NCI-H146 treated with DMSO at 0.1 percent for 48 hours (cell line): Measurements from ENCODE around the gene NPTXR.
"Not testable (repeated sequence)": the region's sequence is repeated elsewhere in the genome, so short reads cannot be mapped to it uniquely, and the experiment has no call there.

Experiments
- DNase-seq: peaks from one replicate; lab custom pipeline; 2025; ENCODE audit not compliant: unreplicated experiment; lab: John Stamatoyannopoulos, UW

NPTXR gene

DNA sequence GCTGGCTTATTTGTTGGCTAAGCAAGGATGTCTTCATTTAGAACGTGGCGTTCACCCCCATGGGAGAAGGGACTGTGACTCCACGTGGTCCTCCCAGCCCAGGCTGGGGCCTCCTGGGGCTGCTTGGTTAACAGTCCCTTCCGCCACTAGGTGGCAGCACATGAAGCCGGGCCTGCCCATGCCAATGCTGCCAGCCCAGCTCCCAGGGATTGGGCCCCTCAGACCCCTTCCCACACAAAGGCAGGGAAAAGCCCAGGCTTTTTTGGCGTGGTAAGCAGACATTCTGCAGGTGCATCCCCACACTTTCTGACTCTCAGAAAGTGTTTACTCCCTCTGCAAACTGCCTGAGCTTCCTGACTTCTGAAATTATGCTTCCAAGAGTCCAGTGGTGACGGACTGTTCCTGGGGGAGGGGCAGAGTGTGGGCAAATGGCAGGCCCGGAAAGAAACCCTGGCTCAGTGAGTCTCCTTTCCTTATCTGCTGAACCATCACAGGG, 25.1 kb upstream of the NPTXR start:
- DNase-seq: no peak

DNA sequence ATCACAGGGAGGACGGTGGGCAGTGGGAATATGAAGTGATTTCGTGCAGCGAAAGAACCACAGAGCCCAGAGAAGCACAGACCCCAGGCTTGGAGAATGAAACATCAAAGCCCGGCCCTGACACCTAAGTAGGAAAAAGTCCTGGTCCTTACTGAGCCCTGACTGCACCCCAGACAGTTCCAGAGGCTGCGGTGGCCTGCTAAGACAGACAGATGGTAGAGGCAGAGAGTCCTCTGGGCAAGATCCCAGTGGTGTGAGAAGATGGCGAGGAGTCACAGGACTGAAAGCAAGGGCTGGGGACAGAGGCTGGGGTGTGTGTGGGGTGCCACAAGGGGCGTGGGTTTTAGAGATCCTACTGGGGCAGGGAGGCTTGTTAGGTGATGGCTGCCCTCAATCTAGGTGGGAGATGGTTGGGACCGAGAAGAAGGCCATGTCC, 24.5 kb upstream of the NPTXR start:
- DNase-seq: no peak

DNA sequence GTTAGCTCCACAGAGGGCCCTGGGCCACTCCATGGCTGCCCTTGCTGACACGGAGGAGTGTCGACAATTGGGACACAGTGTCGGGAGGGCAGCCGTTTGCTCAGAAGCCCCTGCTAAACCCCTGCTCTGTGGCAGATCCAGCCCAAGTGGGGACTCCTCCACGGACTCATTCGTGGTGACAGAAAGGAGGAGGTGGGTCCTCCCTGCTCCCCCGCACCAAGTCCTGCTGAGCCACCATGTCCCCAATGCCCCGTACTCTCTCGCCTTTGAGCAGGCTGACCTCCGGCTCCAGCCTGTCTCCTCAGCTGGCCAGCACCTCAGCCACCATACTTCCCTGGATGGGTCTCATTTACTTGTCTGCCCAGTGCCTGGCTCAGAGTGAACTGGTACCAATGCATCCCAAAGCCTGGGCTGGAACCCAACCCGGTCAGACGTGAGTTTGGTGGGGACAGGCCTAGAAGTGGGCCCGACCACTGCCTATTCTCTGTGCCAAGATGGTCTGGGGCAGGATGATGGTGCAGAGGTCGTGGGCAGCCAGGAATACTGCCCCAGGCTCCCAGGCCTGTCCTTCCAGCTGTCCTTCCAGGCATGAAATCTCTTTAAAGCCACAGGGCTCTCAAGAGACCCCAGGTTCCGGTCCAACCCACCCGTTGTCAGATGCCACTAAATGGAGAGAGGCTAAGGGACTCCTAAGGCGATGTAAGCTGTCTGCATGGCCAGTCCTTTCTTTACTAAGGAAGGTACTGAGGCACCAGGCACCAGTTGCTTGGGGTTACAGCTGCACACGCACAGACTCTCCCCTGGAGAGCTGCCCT, 23.9 kb upstream of the NPTXR start:
- no peak for DNase-seq

DNA sequence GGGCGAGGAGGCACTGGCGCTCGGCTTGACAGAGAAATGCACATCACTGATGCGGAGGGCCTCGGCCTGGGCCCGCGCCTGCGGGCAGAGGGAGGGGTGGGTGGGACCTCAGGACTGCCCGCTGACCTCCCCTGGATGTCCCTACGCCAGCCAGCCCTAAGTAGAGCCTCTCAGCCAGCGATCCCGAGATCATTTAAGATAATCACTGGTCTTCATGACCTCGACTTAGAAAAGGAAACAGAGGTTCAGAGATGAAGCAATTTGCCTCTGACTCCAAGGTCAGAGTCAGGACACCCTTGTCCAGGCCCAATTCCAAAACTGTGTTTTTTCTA, 23.3 kb upstream of the NPTXR start:
- DNase-seq: no peak

DNA sequence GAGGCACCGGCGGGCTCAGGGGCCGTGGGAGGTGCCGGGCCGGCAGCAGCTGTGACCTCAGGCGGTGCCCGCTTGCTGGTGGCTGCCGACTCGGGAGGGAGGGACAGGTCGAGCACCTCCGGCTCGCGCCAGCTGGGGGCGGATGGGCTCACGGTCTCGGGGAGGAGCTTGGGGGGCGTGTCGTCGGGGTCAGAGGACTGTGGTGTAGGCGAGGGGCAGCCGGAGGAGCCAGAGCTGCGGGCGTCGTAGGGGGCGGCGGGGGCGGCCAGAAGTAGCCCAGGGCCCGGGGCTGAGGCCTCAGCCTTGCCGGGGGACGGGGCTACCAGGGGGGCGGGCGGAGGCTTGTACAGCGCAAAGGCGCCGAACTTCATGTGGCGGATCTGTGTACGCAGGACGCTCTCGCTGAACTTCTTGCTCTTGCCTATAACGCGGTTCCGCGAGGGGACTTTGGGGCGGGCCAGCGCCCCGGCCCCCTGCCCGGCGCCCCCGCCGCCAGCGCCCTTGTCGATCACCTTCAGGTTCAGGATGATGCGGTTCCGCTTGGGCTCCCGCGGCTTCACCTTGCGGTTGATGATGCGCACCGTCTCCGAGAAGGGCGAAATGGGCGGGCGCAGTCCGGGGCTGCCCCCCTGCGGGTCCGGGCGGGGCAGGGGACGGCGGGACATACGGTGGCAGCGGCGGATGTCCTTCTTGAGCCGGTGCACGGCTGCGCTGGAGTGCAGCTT, 22.7 kb upstream of the NPTXR start:
- no peak for DNase-seq

DNA sequence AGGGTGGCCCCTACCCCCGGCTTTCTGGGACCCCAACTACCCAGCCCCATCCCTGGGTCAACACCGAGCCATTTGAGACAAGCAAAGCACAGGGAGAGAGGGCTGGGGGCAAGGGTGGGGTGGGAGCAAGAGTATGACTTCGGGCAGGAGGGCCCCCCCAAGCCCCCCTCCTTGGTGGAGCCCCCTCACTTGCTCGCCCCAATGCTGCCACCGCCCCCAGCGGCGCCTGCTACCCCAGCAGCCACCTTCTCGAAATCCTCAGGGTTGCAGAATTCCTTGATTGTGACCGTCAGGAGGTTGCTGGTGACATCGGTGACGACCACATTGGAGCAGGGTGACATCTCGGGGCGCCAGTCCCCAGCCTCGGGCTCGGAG, 22.2 kb upstream of the NPTXR start:
- DNase-seq: no peak

DNA sequence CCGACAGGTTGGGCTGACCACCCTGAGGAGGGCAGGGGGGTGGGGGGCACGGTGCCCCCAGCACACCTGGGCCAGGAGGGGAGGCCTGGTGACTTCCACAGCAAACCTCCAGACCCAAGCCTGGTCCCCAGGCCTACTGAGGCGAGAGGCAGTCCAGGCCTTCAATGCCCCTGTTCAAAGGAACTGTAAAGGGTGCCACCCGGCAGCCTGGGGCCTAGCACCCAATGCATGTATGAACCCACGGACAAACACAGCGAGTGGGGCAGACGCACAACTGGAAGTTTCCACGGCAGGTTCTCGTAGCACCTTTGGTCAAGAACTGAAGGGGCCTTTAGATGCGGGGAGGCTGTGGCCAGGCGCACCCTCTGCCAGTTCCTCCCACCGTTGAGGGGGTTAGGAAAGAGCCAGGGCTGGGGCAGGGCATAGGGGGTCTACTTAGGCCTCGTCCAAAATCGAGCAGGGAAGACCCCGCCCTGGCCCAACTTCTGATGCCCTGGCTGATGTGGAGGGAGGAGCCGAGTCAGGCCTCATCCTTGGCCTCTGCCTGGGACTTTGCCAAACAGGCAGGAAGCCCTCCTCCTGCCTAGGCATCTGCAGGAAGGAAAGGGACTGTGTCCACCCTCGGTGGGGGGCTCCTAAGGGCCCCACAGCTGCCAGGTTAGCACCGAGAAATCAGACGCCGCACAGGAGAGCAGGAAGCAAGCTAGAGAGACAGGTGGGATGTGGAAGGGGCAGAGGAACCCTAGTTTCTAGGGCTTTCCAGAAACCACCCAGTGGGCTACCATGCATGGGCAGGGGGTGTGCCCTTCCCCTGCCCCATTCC, 21.6 kb upstream of the NPTXR start:
- no peak for DNase-seq

DNA sequence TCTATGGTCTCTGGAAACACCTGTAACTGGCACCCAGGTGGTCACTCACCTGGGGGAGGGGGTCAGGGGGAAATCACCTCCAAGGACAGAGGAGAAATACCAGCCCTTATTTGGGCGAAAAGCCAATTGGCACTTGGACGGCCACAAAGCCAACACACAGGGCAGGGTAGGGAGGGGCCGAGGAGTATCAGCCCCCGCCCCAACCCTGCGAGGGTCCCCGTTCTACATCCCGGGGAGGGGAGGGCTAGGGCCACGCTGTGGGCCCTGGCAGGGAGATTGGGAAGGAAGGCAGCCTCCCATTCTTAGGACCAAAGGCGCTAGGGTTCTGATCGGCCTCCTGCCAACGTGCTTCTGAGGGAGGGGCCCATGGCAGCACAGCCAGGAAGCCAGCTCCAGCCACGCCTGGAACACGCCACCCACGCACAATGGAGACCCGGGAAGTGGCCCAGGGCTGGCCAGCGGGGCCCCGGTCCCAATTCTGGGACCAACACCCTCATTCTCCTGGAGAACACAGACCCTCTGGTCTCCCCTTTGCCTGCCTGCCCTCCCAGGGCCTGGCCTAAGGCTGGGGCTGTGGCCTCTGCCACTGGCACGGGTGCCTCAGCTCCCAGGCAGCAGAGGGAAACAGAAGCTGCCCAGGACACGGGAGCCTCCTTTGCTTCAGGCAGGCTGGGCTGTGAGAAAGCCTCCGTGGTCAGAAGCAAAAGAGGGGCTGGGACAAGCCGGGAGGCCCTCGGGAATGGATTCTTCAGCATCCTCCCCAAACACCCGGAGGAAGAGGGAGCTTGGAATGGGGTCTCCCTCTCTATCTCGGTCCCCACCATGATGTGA, 20.7 kb upstream of the NPTXR start:
- DNase-seq: no peak

DNA sequence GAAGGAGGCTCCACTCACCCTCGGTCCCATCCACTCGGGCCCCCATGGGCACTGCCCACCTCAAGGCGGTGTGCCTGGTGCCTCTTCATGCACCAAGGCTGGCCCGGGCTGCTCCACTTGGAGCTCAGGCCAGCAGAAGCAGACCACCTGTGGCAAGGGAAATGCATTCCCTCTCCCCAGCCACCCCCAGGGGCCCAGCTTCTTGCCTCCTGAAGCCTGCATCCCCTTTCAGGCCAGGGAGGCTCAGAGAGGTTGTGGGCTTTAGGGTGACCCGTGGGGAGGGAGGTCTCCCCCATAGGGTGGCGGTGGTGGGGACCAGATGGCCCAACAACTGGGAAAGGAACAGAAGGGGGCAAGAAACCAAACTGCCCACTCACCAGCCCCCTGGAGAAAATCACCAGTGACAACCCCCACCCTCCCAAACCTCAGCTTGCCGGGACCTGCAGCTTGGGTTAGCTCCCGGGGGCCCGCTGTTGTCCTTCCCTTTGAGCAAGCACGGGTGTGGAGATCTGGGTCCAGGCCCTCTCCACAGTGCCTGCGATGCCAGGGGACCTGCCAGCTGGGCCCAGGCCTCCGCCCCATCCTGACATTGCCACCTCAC, 19.8 kb upstream of the NPTXR start:
- DNase-seq: no peak

DNA sequence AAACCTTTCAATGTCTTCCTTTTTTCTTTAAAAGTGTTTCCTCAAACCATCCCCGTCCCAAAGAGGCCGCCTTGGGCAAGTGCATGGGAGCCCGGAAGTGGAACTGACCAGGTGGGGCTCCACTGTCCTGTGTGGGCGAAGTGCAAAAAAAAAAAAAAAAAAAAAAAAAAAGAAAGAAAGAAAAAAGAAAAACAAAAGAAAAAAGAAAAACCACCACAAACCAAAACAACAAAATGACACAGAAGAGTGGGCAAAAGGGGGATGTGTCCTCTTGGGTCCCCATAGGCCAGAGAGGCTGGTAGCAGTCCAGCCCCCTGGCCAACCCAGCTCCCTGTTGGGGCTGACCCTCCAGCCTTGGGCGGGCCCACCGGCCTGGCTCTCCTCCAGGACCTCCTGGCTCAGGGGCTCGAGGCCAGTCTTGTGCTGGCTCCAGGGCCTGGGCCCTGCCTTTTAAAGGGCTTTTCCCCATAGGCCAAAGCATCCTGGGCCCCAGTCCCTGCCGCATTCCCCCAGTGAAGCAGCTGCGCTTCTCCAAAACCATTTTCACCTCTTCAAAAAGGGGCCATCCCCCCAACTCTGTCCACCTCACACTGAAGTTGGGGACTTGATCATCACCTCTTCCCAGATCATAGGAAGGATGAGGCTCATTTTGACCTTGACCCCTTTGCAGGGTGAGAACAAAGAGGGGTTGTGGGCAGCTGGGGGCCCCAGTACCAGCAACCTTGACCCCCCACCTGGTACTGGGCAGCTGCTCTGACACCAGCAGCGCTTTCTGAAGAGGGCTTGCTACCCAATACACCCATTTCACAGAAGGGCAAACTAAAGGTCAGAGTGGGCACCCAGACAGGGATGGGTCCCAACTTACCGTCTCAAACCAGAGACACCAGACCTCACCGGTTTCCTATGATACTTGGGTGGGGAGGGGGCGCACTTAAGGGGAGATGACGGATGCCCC, 18.8 kb upstream of the NPTXR start:
- DNase-seq: no peak

DNA sequence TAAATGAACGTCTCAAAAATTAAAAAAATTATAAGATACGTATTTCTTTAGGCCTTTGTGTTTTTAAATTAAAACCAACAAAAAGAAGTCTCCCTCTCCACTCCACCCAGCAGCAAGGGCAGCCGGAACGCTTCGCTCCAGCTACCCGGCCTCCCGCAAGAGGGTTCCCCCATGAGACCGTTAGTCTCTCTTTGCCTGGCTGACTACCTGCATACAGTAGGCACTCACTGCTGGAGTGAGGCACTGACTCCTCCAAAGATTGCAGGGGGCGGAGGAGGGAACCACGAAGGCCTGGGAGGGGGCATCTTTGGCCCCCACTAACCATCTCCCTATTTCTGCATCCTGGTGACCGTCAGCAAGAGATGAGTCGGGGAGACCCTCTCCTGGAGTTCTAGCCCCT, 18.1 kb upstream of the NPTXR start:
- DNase-seq: no peak

DNA sequence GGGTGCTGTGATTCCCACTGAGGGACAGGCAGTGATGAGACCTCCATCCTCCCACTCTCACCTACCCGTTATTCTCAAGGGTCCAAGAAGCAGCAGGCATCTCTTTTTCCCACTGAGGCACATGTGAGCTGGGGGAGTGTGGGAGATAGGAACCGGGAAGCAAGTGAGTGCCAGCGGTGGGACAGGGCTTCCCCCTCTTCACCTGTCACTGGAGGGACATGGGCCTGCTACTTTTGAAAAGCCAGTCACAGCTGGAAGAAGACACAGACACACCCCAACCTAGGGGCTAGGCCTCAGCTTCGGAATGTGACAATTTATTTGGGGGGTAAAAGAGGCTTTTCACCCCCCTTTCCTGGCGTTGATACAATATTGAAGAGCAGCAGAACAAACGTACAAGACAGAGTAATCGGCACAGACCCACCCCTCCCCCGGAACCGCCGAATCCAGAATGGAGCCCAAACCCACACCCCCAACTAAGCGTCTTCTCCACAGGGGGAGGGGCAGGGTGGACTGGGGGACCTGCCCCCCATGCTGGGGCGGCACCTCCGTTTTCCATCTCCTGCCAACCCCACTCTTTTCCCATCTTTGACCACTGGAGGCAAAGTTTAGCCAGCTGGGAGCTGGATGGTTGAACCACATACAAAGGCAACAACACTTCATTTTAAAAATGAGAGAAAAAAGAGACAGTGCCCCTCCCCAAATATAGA, 17.5 kb upstream of the NPTXR start:
- DNase-seq: no peak

DNA sequence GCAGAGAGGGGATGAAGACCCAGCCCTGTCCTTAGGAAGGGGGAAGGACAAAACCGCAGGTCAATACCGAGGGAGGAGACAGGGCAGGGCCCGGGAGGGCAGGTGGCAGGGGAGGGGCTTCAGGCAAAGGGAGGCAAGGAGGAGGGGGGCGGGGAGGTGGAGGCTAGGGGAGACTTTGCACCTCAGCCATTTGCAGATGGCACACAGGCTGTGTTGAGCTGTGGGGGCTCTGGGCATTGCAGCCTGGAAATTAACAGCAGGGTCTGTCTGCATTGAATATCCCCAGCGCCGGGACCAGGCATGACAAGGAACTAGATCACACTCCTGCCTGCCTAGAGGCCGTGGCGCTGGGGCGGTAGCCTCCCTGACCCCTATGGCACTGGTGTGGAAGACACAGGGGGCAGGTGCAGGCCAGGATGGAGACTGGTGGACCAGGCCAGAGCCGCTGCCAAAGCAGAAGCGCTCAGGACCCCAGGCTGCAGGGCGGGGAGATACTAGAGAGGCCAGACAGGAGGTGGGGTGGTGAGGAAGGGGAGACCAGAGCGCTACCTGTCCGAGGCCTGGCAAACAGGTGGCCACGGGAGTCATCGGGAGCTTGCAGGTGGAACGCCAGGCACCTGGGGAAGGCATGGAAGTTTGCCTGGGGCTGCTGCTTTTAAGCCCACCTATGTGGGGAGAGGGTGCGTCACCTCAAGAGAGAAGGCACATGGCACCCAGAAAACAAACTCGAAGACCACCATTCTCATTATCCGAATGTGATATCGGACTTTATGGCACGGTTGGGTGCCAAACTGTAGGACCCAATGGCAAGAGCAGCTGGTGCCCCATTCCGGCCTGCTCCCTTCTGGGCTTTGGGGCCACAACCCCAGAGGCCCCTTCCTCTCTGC, 16.7 kb upstream of the NPTXR start:
- no peak for DNase-seq

DNA sequence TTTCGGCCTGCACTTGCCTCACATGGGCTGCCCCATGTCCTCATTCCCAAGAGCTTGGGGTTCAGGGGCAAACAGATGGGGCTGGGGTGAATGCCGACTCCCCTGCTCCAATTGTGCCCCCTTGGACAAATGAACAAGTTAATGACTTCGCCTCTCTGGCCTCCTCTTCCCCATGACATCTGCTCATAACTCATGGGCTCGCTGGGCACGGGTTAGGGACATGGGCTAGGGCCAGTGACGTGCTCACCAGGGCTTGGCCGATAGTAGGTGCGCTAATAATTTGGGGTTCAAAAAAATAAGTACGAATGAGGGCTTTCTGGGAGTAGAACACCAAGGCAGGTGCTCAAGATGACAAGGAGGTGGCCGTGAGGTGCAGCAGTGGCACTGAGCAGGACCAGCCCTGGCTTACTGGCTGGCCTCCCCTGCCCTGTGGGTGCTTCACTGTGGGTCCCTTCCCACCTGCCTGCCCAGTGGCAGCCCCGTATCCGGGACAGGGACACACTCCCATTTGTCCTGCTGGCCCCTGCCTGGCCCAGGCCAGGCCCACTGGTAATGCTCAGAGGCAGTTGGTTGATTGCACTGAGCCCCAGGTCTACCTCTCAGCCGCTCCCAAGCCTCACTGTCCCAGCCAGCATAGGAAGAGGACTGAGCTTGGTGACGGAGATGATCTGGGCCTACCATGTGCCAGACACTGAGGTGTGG, 15.9 kb upstream of the NPTXR start:
- DNase-seq: no peak

DNA sequence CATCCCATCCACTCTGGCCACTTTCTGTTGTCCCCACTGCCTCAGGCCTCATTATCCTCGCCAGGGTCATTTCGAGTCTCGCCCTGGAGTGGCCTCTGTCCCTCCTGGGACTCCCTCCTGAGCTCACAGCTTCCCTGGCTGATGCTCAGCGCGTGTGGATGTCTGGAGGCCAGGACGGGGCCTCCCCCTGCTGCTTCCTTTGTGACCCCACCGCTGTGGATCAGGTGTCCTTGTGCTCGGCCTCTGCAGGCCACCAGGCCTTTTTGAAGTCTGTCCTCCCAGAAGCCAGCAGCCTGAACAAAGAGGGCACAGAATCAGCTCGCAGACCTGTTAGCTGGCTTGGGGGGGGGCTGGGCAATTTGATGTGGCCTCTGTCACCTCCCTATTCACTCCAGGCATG, 14.7 kb upstream of the NPTXR start:
- DNase-seq: no peak

DNA sequence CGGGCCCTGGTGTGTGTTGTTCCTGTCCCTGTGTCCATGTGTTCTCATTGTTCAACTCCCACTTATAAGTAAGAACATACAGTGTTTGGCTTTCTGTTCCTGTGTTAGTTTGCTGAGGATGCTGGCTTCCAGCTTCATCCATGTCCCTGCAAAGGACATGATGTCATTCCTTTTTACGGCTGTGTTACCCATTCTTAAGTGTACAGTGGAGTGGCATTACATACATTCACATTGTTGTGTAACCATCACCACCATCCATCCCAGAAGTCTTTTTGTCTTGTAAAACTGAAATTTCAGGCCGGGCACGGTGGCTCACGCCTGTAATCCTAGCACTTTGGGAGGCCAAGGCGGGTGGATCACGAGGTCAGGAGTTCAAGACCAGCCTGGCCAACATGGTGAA, 10.6 kb upstream of the NPTXR start:
- not testable (repeated sequence) for DNase-seq

DNA sequence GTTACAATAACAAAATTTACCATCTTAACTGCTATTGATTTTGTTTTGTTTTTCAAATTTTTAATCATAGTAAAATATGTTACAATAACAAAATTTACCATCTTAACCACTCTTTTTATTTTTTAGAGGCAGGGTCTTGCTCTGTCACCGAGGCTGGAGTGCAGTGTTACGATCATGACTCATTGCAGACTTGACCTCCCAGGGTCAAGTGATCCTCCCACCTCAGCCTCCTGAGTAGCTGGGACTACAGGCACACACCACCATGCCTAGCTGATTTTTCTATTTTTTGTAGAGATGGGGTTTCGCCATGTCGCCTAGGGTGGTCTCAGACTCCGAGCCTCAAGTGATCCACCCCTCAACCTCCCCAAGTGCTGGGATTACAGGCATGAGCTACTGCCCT, 10.1 kb upstream of the NPTXR start:
- DNase-seq: not testable (repeated sequence)
